ENCODE data around the gene GNG14.

The GNG14 gene

GRCh38 chr19:12675399-12675798 is 12.4 kb upstream of the GNG14 start:
- no peak overlapping the region for H3K9ac ChIP-seq (ENCODE audit: low read depth, low read length, poor library complexity, severe bottlenecking)
- H4K20me1 ChIP-seq (ENCODE audit: insufficient read depth, low read length, poor library complexity, severe bottlenecking) = peaks cover 16% of the 10 kb centered on the region
- no peaks in the 10 kb centered on the region for H3F3A ChIP-seq (ENCODE audit: low read depth)
- TF ChIP-seq CTCF (conservative IDR thresholded peaks at IDR 0.05; ENCODE audit: low read length) (no peak), EZH2phosphoT487 (IDR thresholded peaks at IDR 0.05; ENCODE audit: borderline replicate concordance) (no peak)
- no peaks in the 10 kb centered on the region for H3K9me3 ChIP-seq (ENCODE audit: insufficient read depth, low read depth, low read length)
- peaks cover 21% of the 10 kb centered on the region for H3K79me2 ChIP-seq (ENCODE audit: insufficient read depth, low read length)
- H3K4me2 ChIP-seq (ENCODE audit: low read depth, low read length, poor library complexity, severe bottlenecking) = no peak overlapping the region
- no peaks in the 10 kb centered on the region for H3K27me3 ChIP-seq (ENCODE audit: insufficient read depth, low read length, poor library complexity, severe bottlenecking)
- no peak overlapping the region for H2AFZ ChIP-seq (ENCODE audit: low read length)
- H3K36me3 ChIP-seq (ENCODE audit: insufficient read depth, low read length) = peaks cover 53% of the 10 kb centered on the region; the same call in 1 of the 2 replicates
- peaks cover 8% of the 10 kb centered on the region for H3K4me1 ChIP-seq (ENCODE audit: insufficient read depth, low read length, poor library complexity, severe bottlenecking)
- H3K4me3 ChIP-seq (ENCODE audit: low read length, poor library complexity, severe bottlenecking) = no peak overlapping the region
- no peaks in the 10 kb centered on the region for H3K9me2 ChIP-seq (replicated peaks; ENCODE audit: low read depth, low read length)

- H3K4me1 ChIP-seq (ENCODE audit: insufficient read depth, low read length, poor library complexity, severe bottlenecking) = peaks cover 8% of the 10 kb centered on the region
- peaks cover 53% of the 10 kb centered on the region; the same call in 1 of the 2 replicates for H3K36me3 ChIP-seq (ENCODE audit: insufficient read depth, low read length)
- no peak overlapping the region for H3K4me3 ChIP-seq (ENCODE audit: low read length, poor library complexity, severe bottlenecking)
- no peaks in the 10 kb centered on the region for H3K9me3 ChIP-seq (ENCODE audit: insufficient read depth, low read depth, low read length)
- H2AFZ ChIP-seq (ENCODE audit: low read length) = no peak overlapping the region
- H3K9me2 ChIP-seq (replicated peaks; ENCODE audit: low read depth, low read length) = no peaks in the 10 kb centered on the region
- no peak for TF ChIP-seq EZH2phosphoT487 (IDR thresholded peaks at IDR 0.05; ENCODE audit: borderline replicate concordance)
- no peak for TF ChIP-seq CTCF (conservative IDR thresholded peaks at IDR 0.05; ENCODE audit: low read length)
- no peak overlapping the region for H3K9ac ChIP-seq (ENCODE audit: low read depth, low read length, poor library complexity, severe bottlenecking)
- no peak overlapping the region for H3K4me2 ChIP-seq (ENCODE audit: low read depth, low read length, poor library complexity, severe bottlenecking)
- H3K27me3 ChIP-seq (ENCODE audit: insufficient read depth, low read length, poor library complexity, severe bottlenecking) = no peaks in the 10 kb centered on the region
- H3K79me2 ChIP-seq (ENCODE audit: insufficient read depth, low read length) = peaks cover 17% of the 10 kb centered on the region
- peaks cover 16% of the 10 kb centered on the region for H4K20me1 ChIP-seq (ENCODE audit: insufficient read depth, low read length, poor library complexity, severe bottlenecking)
- no peaks in the 10 kb centered on the region for H3F3A ChIP-seq (ENCODE audit: low read depth)
Observed at GRCh38 chr19:12675940-12676339, 11.9 kb upstream of the GNG14 start.

GRCh38 chr19:12676384-12676792 is 11.4 kb upstream of the GNG14 start:
- no peaks in the 10 kb centered on the region for H3K9me2 ChIP-seq (replicated peaks; ENCODE audit: low read depth, low read length)
- H3K4me1 ChIP-seq (ENCODE audit: insufficient read depth, low read length, poor library complexity, severe bottlenecking) = peaks cover 8% of the 10 kb centered on the region
- H4K20me1 ChIP-seq (ENCODE audit: insufficient read depth, low read length, poor library complexity, severe bottlenecking) = peaks cover 16% of the 10 kb centered on the region
- peaks cover 2% of the 10 kb centered on the region for H3F3A ChIP-seq (ENCODE audit: low read depth)
- peaks cover 53% of the 10 kb centered on the region; the same call in 1 of the 2 replicates for H3K36me3 ChIP-seq (ENCODE audit: insufficient read depth, low read length)
- H3K9me3 ChIP-seq (ENCODE audit: insufficient read depth, low read depth, low read length) = no peaks in the 10 kb centered on the region
- no peaks in the 10 kb centered on the region for H3K27me3 ChIP-seq (ENCODE audit: insufficient read depth, low read length, poor library complexity, severe bottlenecking)
- H3K9ac ChIP-seq (ENCODE audit: low read depth, low read length, poor library complexity, severe bottlenecking) = no peak overlapping the region
- TF ChIP-seq CTCF (conservative IDR thresholded peaks at IDR 0.05; ENCODE audit: low read length) = peak; percentile 88
- TF ChIP-seq EZH2phosphoT487 (IDR thresholded peaks at IDR 0.05; ENCODE audit: borderline replicate concordance) = no peak
- no peak overlapping the region for H3K4me3 ChIP-seq (ENCODE audit: low read length, poor library complexity, severe bottlenecking)
- peaks cover 17% of the 10 kb centered on the region for H3K79me2 ChIP-seq (ENCODE audit: insufficient read depth, low read length)
- no peak overlapping the region for H2AFZ ChIP-seq (ENCODE audit: low read length)
- H3K4me2 ChIP-seq (ENCODE audit: low read depth, low read length, poor library complexity, severe bottlenecking) = no peak overlapping the region
